NCI-H345 treated with DMSO at 0.1 percent for 48 hours (cell line): ENCODE data around the gene RRP8.

ENCODE experiments used
- DNase-seq: peaks from one replicate; lab custom pipeline; 2025; ENCODE audit not compliant: unreplicated experiment; lab: John Stamatoyannopoulos, UW

The RRP8 gene

GRCh38 chr11:6603287-6604080 is at the start of gene RRP8, which contains the start of gene ILK:
Gene RRP8, minus strand, starts transcription at chr11:6603616. Its CDS starts 114 bp downstream, at chr11:6603502.
Gene ILK, plus strand, starts transcription at chr11:6603774. Its CDS starts 498 bp downstream, at chr11:6604272.
- DNase-seq: peak; percentile 59

- no peak for DNase-seq
These were observed 49.7 kb upstream of the RRP8 start for GRCh38 chr11:6653097-6653496.

- no peak for DNase-seq
These were observed 48.8 kb upstream of the RRP8 start for GRCh38 chr11:6652182-6652581.

GRCh38 chr11:6650980-6651379 is 47.6 kb upstream of the RRP8 start:
- no peak for DNase-seq

DNA sequence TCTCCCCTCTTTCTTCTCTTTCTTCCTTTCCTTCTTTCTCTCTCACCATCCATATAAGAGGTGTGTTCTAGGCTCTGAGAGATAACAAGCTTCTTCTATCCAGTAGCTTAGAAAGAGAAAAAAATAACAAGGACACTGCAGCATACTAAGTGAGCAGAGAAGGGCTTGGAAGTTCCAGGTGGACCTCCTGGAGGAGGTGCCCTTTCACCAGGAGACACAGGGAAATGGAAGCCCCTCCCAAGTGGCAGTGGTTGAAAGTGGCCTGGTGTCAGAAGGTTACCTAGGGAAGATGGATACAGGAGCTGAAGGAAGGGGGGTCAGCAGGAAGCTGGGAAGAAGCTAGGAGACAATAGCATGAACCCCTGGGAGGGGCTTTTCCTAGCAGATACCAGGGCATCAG is 46.7 kb upstream of the RRP8 start:
- DNase-seq: no peak

GRCh38 chr11:6648501-6648900 is 45.1 kb upstream of the RRP8 start:
- DNase-seq: no peak

DNA sequence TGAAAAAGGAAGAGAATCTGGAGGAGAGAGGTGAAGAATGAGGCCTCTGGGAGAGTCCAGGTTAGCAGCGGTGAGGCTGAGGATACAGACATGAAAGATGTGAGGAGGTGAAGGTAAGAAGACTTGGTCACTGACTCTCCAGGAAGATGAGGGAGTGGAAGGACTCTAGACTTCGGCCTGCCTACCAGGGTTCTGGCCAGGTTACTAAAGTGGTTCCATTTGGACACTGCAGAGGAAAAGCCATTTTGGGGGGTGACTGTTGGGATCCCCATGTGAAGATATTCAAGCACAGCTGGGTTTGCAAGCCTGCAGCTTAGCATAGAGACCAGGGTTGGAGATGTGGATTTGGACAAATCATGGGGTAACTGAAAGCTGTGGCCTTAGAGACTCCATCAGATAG is 44.4 kb upstream of the RRP8 start:
- DNase-seq: no peak

DNA sequence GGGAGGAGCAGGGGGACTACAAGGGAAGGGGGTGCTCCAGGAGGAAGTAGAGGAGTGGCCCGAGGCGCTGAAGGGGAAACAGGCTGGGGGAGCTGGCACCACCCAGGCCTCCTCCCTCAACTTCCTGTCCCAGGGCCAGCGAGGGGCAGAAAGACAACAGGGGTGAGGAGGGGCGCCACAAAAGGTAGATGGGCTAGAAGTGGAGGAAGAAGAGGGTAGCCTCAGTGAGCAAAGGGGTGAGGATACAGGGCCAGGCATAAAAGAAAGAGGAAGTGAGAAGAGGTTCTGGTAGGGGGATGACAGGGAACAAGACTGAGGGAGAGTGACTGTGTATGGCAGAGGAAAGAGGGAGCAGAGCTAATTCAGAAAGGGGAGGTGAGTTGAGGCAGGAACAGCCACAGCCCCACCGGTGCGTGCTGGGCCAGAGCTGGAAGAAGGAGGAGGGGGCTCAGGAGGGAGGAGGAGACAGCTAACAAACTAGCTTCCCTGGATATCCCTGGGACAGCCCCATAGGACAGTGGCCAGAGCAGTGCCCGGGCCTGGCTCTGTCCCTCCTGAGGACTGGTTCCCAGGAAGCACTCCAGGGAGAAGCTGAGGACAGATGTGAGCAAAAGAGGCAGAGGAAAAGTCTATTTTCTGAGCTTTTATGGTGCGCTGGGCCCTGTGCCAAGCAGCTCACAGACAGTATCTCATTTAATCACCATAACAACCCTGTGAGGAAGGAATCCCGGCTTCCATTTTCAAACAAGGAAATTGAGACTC is 43.7 kb upstream of the RRP8 start:
- DNase-seq: no peak

DNA sequence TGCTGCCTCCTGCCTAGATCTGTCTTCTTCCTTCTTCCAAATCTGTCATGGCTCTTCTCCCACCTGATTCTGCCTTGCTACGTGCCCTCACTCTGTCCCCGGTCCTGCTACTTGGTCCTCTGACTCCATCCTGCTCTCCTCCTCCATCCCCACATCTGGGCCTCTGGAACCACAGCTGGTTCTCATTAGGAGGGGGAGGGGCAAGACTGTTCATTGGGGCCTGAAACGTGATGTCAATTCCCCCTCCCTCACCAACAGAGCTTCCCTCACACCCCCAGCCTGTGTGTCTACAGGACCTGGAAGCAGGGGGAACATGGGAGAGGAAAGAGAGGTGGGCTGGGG is 43.1 kb upstream of the RRP8 start:
- DNase-seq: no peak

GRCh38 chr11:6646071-6646470 is 42.7 kb upstream of the RRP8 start:
- DNase-seq: no peak

GRCh38 chr11:6642957-6643356 is 39.5 kb upstream of the RRP8 start:
- no peak for DNase-seq

GRCh38 chr11:6640985-6641701 is 37.7 kb upstream of the RRP8 start:
- DNase-seq: no peak

GRCh38 chr11:6640036-6640984 is 36.9 kb upstream of the RRP8 start:
- DNase-seq: no peak

- no peak for DNase-seq
These were observed 35.0 kb upstream of the RRP8 start for GRCh38 chr11:6638429-6638828.

- DNase-seq: no peak
These were observed 34.5 kb upstream of the RRP8 start for GRCh38 chr11:6637871-6638270.

DNA sequence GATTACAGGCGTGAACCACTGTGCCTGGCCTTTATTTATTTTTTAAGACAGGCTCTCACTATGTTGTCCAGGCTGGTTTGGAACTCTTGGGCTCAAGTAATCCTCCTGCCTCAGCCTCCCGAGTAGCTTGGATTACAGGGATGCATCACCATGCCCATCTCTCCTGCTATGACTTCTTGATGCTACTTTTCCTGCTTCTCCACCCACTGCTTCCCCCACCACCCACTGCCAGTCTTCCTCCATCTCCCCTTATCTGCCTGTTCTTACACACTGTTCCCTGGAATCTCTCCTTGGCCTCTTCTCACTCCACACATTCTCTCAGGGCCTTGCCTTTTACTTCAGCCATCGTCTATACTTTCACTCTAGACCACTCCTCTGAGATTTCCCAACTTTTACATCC is 33.1 kb upstream of the RRP8 start:
- DNase-seq: no peak

DNA sequence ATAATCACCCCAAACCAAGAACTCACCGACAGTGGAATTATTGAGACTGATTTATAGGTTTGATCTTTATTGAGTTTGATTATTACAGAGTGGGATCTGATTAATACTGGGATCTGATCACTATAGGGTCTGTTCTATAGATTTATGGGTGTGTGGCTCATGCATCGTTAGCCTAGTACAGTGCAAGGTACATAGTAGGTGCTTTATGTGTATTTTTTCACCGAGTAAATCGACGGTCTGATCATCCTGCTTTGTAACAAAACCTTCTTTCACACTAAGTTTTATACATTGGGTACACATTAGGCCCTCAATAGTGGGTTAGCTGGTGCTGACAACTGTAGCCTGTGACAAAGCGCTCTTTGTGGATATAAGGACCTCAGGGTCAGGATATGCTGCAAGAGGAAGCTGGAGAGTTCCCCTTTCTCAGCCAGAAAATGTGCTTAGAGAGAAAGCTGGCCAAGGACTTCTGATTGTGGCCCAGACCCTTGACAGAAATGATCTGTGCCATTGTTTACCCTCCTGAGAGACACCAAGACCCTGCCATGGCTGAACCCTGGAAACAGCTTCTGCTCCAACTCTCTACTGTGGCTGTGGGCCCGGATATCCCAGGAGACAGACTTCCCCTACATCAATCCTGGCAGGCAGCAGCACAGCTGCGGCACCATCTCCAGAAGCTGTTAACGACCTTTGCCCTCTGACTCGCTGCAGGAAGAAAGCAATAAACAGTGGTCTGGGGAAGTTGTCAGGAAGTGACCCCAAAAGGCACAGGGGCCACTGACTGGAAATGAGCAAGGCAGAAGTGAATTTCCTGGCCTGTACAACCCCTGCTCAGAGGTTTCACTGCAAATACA is 31.9 kb upstream of the RRP8 start:
- DNase-seq: no peak

DNA sequence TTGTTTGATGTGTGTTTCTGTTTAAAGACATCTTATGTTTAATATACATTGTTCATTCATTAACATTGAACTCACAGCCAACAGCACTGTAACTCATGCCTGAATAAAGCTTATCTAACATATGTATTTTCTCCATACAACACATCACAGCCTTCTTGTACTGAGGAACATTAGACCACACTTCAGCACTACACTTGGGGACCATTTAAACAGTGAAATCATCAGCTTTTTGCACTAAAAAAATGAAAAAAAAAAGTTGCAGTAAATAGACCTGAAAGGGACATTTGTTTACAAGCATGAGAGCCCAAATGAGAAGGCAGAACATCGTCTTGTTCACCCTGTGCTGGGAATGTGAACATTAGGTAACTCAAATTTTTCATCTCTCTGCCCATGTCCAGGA is 31.1 kb upstream of the RRP8 start:
- DNase-seq: no peak

GRCh38 chr11:6633422-6634408 is 30.3 kb upstream of the RRP8 start:
- DNase-seq: no peak
